Fibroblast of the aortic adventitia (primary cell): ENCODE results near the gene SMIM10L2A. TPM values are rescaled to one million over a fixed set of nuclear protein-coding genes. Genes with fewer than 3 reads are reported as not detected.
"Not testable (repeated sequence)": the region's sequence is repeated elsewhere in the genome, so short reads cannot be mapped to it uniquely, and the experiment has no call there.

ENCODE experiments used
- DNase-seq: peaks from one replicate; pipeline ENCODE4 v3.0.0-alpha.2; 2010; ENCODE audit warnings: low read depth
- H3K4me3 ChIP-seq: 2 replicates; pipeline ENCODE4 v1.5.1; 2011; ENCODE audit warnings: low read depth, mild to moderate bottlenecking, control low read depth, low read length, moderate library complexity
- CTCF ChIP-seq: IDR thresholded peaks from 2 replicates; pipeline ENCODE4 v1.5.1; 2011; ENCODE audit warnings: mild to moderate bottlenecking, low read length, control low read depth, inconsistent platforms; ENCODE audit not compliant: insufficient read depth
- total RNA-seq: library from RNA; depleted of rRNA; stranded (reverse); fragments of >200 nt; gene quantifications from 2 replicates; pipeline ENCODE4 v1.2.3, GENCODE V29; 2012; ENCODE audit warnings: low replicate concordance

The SMIM10L2A gene
- total RNA-seq, 1 donor = 0.09 TPM

- TF ChIP-seq CTCF = no peak
- H3K4me3 ChIP-seq = no peak overlapping the region
- no peak for DNase-seq
Observed at GRCh38 chrX:135420831-135421230, 913 bp upstream of the SMIM10L2A start.

GRCh38 chrX:135421537-135421931, 210 bp upstream of the SMIM10L2A start:
- DNase-seq = peak; percentile 31
- no peak for TF ChIP-seq CTCF
- peak overlapping the region; percentile 41 for H3K4me3 ChIP-seq

GRCh38 chrX:135422810-135423168, 1.0 kb downstream of the SMIM10L2A start:
- DNase-seq, H3K4me3 ChIP-seq: not testable (repeated sequence)

- not testable (repeated sequence) for DNase-seq, H3K4me3 ChIP-seq
Observed at GRCh38 chrX:135423173-135423864, 1.6 kb downstream of the SMIM10L2A start.

GRCh38 chrX:135424469-135424868, 2.7 kb downstream of the SMIM10L2A start:
- DNase-seq = no peak
- no peak overlapping the region for H3K4me3 ChIP-seq
- no peak for TF ChIP-seq CTCF

GRCh38 chrX:135425026-135425965, 3.6 kb downstream of the SMIM10L2A start:
- TF ChIP-seq CTCF = no peak
- no peak overlapping the region for H3K4me3 ChIP-seq
- DNase-seq = no peak

GRCh38 chrX:135429429-135429828, 7.7 kb downstream of the SMIM10L2A start:
- no peak for DNase-seq
- no peak overlapping the region for H3K4me3 ChIP-seq
- TF ChIP-seq CTCF = no peak
